C4-2B (cell line): ENCODE measurements around the gene ADAM22.

ENCODE experiments used
- H3K27ac ChIP-seq: fragments of 450-650 bp; 2 replicates; pipeline ENCODE4 v1.5.1; 2017
- CTCF ChIP-seq: fragments of 450-650 bp; conservative IDR thresholded peaks from 2 replicates; pipeline ENCODE4 v1.5.1; 2017; ENCODE audit warnings: mild to moderate bottlenecking
- ZFX ChIP-seq: fragments of 450-650 bp; IDR thresholded peaks from 2 replicates; pipeline ENCODE4 v1.6.1; 2017

Gene ADAM22

GRCh38 chr7:88018501-88018900 lies 84.5 kb downstream of the ADAM22 start:
- no peak overlapping the region for H3K27ac ChIP-seq
- TF ChIP-seq CTCF (no peak), ZFX (no peak)

- TF ChIP-seq ZFX = no peak
- no peak overlapping the region for H3K27ac ChIP-seq
Observed at GRCh38 chr7:88020953-88021665, 87.1 kb downstream of the ADAM22 start.

GRCh38 chr7:88027724-88028123 lies 93.7 kb downstream of the ADAM22 start:
- TF ChIP-seq CTCF (no peak), ZFX (no peak)

GRCh38 chr7:88034083-88034695 lies 100.1 kb downstream of the ADAM22 start:
- no peak overlapping the region for H3K27ac ChIP-seq
- no peak for TF ChIP-seq CTCF
- no peak for TF ChIP-seq ZFX

More at GRCh38 chr7:88027724-88028123, 93.7 kb downstream of the ADAM22 start:
- no peak overlapping the region for H3K27ac ChIP-seq

- no peak overlapping the region for H3K27ac ChIP-seq
- TF ChIP-seq ZFX (no peak), CTCF (no peak)
Observed at GRCh38 chr7:88037050-88037449, 103.0 kb downstream of the ADAM22 start.

- TF ChIP-seq CTCF (no peak), ZFX (no peak)
- no peak overlapping the region for H3K27ac ChIP-seq
Observed at GRCh38 chr7:88040694-88041093, 106.6 kb downstream of the ADAM22 start.

GRCh38 chr7:88041583-88041982 lies 107.5 kb downstream of the ADAM22 start:
- TF ChIP-seq CTCF (no peak), ZFX (no peak)
- H3K27ac ChIP-seq = no peak overlapping the region

GRCh38 chr7:88042157-88042556 lies 108.1 kb downstream of the ADAM22 start:
- no peak overlapping the region for H3K27ac ChIP-seq
- TF ChIP-seq ZFX = no peak
- no peak for TF ChIP-seq CTCF
